ENCODE data around the gene RDH5. TPM values are rescaled to one million over a fixed set of nuclear protein-coding genes. Genes with fewer than 3 reads are reported as not detected.

RDH5 gene
- total and polyA plus RNA-seq, 2 of the 13 experiments (the other 11 are each of a cell fraction or from before 2014, with no cell fraction given) = 2.6 to 5.7 TPM

DNA sequence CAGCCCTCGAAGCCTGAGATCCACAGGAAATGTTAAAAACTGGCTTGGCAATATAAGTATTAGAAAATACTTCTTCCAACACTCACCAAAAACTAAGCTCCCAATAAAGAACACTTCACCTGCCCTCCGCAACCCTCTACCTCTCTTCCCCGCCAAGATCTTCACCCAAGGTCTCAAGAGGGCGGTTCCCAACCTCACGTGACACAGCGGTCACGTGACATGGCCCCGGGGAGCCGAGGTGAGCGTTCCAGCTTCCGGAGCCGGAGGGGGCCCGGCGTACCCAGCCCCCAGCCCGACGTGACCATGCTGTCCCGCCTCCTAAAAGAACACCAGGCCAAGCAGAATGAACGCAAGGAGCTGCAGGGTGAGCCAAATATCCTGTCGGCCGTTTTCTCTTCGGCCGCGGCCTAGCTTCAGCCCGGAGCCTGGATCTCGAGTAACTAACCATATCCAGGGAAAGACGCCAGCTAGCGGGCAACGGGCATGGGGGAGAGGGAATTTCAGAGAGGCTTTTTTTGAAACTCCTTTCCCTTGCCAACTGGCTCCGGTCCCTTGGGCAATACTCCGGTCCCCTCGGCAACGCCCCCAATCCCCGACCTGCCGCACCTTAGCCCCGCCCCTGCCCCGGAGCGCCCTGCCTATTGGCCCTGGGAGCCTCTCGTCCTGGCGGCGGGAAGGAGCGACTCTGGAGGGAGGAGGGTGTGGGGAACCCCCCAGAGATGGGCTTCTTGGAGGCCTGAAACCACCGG is 4.2 kb upstream of the RDH5 start, which contains the start of gene BLOC1S1 (continued):
- TF ChIP-seq, protein P1, sequence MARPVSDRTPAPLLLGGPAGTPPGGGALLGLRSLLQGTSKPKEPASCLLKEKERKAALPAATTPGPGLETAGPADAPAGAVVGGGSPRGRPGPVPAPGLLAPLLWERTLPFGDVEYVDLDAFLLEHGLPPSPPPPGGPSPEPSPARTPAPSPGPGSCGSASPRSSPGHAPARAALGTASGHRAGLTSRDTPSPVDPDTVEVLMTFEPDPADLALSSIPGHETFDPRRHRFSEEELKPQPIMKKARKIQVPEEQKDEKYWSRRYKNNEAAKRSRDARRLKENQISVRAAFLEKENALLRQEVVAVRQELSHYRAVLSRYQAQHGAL (CRISPR knock-in tag; IDR thresholded peaks at IDR 0.05; ENCODE audit: not compliant biosample characterization) = no peak
- TF ChIP-seq HMG20B (CRISPR knock-in tag; conservative IDR thresholded peaks at IDR 0.05) (0 out of 2 replicates have a peak, but pooled peaks have one; percentile 13), DNMT3B (CRISPR knock-in tag; conservative IDR thresholded peaks at IDR 0.05) (no peak), ZSCAN25 (CRISPR knock-in tag; IDR thresholded peaks at IDR 0.05) (no peak), TSC22D2 (CRISPR knock-in tag; IDR thresholded peaks at IDR 0.05; ENCODE audit: borderline replicate concordance) (0 out of 2 replicates have a peak, but pooled peaks have one; percentile 42), ZNF496 (CRISPR knock-in tag; IDR thresholded peaks at IDR 0.05; ENCODE audit: insufficient replicate concordance) (no peak), TBX2 (CRISPR knock-in tag; IDR thresholded peaks at IDR 0.05; ENCODE audit: borderline replicate concordance) (peak; percentile 50), ZNF30 (CRISPR knock-in tag; IDR thresholded peaks at IDR 0.05) (no peak), ZNF274 (CRISPR knock-in tag; IDR thresholded peaks at IDR 0.05) (no peak), HOXA5 (CRISPR knock-in tag; IDR thresholded peaks at IDR 0.05) (no peak)
- TF ChIP-seq, protein P2, sequence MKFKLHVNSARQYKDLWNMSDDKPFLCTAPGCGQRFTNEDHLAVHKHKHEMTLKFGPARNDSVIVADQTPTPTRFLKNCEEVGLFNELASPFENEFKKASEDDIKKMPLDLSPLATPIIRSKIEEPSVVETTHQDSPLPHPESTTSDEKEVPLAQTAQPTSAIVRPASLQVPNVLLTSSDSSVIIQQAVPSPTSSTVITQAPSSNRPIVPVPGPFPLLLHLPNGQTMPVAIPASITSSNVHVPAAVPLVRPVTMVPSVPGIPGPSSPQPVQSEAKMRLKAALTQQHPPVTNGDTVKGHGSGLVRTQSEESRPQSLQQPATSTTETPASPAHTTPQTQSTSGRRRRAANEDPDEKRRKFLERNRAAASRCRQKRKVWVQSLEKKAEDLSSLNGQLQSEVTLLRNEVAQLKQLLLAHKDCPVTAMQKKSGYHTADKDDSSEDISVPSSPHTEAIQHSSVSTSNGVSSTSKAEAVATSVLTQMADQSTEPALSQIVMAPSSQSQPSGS (CRISPR knock-in tag; IDR thresholded peaks at IDR 0.05) = 0 out of 2 replicates have a peak, but pooled peaks have one; percentile 54
- TF ChIP-seq, protein P3, sequence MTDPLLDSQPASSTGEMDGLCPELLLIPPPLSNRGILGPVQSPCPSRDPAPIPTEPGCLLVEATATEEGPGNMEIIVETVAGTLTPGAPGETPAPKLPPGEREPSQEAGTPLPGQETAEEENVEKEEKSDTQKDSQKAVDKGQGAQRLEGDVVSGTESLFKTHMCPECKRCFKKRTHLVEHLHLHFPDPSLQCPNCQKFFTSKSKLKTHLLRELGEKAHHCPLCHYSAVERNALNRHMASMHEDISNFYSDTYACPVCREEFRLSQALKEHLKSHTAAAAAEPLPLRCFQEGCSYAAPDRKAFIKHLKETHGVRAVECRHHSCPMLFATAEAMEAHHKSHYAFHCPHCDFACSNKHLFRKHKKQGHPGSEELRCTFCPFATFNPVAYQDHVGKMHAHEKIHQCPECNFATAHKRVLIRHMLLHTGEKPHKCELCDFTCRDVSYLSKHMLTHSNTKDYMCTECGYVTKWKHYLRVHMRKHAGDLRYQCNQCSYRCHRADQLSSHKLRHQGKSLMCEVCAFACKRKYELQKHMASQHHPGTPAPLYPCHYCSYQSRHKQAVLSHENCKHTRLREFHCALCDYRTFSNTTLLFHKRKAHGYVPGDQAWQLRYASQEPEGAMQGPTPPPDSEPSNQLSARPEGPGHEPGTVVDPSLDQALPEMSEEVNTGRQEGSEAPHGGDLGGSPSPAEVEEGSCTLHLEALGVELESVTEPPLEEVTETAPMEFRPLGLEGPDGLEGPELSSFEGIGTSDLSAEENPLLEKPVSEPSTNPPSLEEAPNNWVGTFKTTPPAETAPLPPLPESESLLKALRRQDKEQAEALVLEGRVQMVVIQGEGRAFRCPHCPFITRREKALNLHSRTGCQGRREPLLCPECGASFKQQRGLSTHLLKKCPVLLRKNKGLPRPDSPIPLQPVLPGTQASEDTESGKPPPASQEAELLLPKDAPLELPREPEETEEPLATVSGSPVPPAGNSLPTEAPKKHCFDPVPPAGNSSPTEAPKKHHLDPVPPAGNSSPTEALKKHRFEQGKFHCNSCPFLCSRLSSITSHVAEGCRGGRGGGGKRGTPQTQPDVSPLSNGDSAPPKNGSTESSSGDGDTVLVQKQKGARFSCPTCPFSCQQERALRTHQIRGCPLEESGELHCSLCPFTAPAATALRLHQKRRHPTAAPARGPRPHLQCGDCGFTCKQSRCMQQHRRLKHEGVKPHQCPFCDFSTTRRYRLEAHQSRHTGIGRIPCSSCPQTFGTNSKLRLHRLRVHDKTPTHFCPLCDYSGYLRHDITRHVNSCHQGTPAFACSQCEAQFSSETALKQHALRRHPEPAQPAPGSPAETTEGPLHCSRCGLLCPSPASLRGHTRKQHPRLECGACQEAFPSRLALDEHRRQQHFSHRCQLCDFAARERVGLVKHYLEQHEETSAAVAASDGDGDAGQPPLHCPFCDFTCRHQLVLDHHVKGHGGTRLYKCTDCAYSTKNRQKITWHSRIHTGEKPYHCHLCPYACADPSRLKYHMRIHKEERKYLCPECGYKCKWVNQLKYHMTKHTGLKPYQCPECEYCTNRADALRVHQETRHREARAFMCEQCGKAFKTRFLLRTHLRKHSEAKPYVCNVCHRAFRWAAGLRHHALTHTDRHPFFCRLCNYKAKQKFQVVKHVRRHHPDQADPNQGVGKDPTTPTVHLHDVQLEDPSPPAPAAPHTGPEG (CRISPR knock-in tag; IDR thresholded peaks at IDR 0.05) = no peak
- TF ChIP-seq, protein P4, sequence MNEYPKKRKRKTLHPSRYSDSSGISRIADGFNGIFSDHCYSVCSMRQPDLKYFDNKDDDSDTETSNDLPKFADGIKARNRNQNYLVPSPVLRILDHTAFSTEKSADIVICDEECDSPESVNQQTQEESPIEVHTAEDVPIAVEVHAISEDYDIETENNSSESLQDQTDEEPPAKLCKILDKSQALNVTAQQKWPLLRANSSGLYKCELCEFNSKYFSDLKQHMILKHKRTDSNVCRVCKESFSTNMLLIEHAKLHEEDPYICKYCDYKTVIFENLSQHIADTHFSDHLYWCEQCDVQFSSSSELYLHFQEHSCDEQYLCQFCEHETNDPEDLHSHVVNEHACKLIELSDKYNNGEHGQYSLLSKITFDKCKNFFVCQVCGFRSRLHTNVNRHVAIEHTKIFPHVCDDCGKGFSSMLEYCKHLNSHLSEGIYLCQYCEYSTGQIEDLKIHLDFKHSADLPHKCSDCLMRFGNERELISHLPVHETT (CRISPR knock-in tag; conservative IDR thresholded peaks at IDR 0.05) = 0 out of 2 replicates have a peak, but pooled peaks have one; percentile 44
- TF ChIP-seq, protein P5, sequence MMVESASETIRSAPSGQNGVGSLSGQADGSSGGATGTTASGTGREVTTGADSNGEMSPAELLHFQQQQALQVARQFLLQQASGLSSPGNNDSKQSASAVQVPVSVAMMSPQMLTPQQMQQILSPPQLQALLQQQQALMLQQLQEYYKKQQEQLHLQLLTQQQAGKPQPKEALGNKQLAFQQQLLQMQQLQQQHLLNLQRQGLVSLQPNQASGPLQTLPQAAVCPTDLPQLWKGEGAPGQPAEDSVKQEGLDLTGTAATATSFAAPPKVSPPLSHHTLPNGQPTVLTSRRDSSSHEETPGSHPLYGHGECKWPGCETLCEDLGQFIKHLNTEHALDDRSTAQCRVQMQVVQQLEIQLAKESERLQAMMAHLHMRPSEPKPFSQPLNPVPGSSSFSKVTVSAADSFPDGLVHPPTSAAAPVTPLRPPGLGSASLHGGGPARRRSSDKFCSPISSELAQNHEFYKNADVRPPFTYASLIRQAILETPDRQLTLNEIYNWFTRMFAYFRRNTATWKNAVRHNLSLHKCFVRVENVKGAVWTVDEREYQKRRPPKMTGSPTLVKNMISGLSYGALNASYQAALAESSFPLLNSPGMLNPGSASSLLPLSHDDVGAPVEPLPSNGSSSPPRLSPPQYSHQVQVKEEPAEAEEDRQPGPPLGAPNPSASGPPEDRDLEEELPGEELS (CRISPR knock-in tag; IDR thresholded peaks at IDR 0.05) = peak; percentile 48; the same call in 1 of the 2 replicates
- TF ChIP-seq, protein P6, sequence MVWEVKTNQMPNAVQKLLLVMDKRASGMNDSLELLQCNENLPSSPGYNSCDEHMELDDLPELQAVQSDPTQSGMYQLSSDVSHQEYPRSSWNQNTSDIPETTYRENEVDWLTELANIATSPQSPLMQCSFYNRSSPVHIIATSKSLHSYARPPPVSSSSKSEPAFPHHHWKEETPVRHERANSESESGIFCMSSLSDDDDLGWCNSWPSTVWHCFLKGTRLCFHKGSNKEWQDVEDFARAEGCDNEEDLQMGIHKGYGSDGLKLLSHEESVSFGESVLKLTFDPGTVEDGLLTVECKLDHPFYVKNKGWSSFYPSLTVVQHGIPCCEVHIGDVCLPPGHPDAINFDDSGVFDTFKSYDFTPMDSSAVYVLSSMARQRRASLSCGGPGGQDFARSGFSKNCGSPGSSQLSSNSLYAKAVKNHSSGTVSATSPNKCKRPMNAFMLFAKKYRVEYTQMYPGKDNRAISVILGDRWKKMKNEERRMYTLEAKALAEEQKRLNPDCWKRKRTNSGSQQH (CRISPR knock-in tag; IDR thresholded peaks at IDR 0.05; ENCODE audit: low read depth) = peak; percentile 85; the same call in 1 of the 2 replicates
